GM19452 (cell line): ENCODE measurements around the gene UTF1.
"Not testable (repeated sequence)": the region's sequence is repeated elsewhere in the genome, so short reads cannot be mapped to it uniquely, and the experiment has no call there.

ENCODE experiments used
- ATAC-seq: cut with Tn5 transposase; IDR thresholded peaks from one replicate; pipeline ENCODE4 v1.9.1; 2021; ENCODE audit not compliant: unreplicated experiment

Gene UTF1

DNA sequence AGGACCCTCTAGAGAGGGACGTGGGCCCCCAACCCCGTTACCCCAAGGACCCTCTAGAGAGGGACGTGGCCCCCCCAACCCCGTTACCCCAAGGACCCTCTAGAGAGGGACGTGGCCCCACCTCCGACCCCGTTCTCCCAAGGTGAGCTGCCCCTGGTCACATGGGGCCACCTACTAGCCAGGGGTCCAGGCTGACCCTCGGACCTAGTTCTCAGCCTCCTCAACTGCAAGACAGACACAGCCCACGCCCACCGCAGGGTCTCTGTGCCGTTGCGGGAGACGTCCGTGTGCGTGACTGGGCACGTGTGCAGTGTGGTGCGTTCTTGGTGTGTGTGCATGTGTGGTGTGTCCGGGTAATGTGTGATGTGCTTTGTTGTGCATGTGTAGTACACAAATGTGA, 21.6 kb upstream of the UTF1 start:
- ATAC-seq, result no peak

DNA sequence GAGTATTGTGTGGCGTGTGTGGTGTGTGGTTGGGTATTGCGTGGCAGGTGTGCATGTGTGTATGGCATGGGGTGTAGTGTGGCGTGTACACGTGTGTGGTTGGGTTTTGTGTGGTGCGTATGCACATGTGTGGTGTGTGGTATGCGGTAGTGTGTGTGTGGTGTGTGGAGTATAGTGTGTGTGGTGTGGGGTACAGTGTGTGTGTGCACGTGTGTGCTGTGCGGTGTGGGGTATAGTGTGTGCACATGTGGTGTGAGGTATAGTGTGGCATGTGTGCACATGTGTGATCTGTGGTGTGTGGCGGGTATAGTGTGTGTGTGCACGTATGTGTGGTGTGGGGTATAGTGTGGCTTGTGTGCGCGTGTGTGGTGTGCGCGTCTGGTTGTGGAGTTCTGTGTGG, 20.9 kb upstream of the UTF1 start:
- ATAC-seq, result no peak

DNA sequence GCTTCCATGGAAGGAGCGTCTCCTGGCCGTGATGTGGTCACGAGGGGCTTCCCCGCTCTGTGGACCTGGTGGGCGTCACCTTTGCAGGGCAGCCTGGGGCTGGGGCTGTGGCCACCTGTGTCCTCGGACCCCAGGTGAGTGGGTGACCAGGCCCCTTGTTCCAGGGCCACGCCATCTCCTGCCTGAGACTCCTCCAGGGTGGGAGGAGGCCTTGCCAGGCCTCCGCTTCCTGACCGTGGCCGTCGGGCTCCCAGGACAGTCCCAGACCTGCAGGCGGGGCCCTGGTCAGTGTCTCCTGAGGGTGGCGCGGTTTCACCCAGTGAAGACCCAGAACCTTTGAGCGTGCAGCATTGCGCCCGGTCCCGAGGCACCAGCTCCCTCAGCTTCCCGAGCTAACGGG, 20.4 kb upstream of the UTF1 start:
- no peak for ATAC-seq

DNA sequence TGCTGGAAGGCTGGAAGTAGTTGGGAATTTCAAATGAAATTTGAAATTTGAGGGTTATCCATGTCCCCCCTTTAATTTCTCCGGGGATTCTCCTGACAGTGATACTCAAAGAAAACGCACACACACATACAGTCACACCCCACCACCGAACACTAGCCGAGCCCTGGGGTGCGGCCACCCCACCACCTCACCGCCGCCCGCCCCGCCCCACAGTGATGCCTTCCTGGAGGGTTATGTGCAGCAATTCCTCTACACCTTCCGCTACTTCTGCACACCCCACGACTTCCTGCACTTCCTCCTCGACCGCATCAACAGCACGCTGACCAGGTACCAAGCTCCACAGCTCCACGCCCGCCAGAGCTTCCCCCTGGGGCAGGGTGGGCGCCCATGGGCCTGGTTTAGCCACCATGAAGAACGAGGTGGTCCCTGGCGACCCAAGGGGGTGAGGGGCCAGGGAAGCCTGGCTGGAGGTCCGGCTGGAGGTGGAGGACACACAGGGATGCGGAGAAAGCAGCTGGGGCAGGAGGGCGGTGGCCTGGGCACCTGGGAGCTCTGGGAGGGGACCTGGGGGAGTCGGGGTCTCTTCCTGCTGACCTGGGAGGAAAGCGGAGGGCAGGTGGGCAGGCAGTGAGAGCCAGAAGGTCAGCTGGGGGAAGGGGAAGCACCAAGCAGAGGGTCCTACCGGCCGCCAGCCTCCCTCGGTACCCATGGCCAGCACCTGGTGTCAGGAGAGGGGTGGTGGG, 19.4 kb upstream of the UTF1 start:
- no peak for ATAC-seq

DNA sequence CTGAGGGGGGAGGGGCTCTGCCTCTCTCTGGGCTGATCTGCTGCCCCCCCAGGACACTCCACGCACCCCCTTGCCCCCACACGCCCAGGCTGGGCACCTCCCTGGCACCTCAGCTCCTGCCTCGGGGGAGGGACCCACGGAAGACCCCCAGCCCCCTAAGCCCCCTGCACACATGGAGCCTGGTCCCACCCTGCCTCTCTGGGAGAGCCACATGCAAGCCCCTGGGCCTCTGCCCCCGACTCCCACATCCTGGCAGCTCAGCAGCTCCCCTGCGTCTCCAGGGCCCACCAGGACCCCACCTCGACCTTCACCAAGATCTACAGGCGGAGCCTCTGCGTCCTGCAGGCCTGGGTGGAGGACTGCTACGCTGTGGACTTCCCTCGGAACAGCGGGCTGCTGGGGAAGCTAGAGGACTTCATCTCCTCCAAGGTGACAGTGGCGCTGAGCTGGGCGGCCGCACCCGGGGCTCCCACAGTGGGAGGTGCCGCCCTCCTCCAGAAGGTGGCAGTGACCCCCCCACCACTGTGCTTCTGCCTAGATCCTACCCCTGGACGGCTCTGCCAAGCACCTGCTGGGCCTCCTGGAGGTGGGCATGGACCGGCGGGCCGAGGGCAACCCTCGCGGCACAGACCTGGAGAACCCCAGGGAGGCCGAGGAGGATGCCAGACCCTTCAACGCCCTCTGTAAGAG, 18.7 kb upstream of the UTF1 start:
- ATAC-seq, result no peak

DNA sequence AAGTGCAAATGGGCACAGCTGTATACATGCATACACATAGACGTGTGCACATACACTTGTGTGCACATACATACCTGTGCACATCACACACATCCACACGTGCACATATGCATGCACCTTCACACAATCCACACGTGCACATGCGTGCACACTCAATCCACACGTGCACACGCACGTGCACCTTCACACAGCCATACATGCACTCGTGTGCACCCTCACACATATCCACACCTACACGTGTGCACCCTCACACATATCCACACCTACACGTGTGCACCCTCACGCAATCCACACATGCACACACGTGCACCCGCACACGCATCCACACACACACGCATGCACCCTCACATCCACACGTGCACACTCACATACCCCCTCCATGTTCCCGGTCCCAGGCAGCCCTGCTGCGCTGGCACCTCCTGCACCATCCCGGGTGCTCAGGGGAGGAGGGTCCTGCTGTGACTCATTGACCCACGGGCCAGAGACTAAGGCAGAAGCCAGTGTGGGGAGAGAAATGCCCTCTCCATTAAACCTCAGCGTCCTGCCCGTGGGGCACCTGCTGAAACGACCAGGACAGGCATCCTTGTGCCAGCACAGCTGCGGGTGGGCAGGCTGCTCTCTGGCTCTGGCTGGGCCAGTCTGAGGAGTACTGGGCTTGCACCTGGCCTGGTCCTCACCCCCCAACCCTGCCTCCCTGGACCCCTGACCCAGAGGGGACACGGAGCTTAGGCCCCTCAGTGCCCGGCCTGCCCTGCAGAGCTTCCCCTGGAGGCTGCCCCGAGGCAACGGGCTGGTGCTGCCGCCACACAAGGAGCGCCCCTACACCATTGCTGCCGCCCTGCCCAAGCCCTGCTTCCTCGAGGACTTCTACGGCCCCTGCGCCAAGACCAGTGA, 17.8 kb upstream of the UTF1 start:
- no peak for ATAC-seq

DNA sequence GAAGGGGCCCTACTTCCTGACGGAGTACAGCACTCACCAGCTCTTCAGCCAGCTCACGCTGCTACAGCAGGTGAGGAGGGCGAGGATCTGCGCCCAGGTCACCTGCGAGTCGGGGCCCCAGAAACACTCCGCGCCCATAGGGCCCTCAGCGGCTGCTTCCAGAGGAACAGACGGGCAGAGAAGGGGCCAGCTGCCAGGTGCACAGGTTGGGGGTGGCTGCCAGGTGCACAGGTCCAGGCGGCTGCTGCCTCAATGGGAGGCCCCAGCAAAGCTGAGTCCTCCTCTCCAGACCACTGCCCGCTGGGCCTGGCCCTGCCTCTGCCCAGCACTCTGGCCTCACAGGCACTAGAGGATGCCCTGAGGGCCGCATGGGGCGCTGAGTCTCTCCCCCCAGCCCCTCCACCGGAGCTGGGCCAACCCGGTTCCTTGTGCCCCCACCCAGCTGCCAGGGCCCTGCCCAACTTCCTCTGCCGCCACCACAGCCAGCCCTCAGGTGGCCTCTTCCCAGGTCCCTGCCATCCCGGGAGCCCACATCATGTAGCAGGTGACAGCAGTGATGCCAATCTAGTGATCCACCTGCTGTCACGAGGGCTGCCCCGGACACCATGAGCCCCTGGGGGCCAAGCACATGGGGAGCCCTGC, 17.0 kb upstream of the UTF1 start:
- ATAC-seq, result no peak

DNA sequence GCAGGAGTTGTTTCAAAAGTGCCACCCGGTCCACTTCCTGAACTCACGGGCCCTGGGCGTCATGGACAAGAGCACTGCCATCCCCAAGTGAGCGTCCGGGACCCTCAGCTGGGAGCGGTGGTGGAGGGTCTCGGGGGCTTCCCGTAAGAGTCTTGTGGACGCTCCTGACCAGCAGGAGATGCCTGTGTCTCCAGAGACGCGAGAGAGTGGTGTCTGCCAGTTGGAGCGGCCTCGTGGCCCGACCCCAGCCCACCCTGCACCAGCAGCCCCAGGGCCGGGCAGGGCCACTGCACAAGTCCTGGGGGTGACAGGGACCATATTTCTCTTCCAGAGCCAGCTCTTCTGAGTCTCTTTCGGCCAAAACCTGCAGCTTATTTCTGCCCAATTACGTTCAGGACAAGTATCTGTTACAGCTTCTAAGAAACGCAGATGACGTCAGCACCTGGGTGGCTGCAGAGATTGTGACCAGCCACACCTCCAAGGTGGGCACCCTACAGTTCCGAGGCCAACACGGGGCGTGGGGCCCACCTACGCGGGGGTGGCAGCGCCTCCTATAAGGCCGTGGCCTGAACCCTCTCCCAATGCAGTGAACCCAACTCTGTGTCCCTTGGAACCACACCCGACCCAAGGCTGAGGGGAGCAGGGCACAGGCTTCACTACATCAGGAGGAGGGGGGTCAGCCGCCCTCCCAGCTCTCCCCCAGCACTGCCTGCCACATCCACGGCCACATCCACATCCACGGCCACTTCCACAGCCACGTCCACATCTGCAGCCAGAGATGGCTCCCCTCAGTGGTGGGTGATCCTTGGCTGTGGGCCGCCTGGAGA, 16.2 kb upstream of the UTF1 start:
- ATAC-seq, result no peak

DNA sequence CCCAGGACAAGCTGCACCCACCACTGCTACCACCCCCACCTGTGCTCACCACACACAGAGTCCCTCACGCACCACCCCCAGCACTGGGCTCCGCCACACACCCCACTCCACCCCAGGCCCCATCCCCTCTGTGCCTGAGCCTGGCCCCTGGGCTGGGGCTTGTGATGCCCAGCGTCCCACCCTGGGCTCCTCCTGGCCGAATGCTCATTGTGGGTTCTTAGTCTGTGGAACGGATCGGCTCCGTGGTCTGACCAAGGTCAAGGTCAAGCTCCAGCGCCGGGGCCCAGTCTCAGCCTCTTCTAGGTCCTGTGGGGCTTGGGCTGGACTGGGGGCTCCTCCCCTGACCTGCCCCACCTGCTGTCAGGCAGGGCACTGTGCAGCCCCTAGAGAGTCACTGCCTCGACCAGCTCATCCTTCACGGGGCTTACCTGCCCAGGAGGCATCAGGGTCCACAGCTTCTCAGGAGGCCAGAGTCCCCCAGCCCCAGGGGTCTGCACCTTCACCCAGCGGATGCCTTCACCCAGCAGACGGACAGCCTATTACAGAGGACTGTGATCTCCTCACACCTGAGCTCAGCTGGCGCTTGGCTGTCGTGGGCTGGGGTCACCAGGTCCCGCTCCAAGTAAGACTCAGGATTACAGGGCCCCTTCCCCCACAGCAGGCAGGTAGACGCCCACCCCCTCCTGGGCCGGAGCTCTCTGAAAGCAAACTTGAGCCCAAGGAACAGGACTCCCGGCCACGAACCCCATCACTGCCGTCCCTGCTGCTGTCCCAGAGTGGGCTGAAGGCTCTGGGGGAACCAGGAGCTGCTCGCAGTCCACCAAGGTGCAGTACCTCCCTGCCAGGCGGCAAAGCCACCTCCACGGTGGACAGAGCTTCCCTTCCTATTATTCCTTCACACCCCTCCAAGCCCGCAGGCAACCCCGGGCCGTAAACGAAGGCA, 15.3 kb upstream of the UTF1 start:
- ATAC-seq, result no peak

DNA sequence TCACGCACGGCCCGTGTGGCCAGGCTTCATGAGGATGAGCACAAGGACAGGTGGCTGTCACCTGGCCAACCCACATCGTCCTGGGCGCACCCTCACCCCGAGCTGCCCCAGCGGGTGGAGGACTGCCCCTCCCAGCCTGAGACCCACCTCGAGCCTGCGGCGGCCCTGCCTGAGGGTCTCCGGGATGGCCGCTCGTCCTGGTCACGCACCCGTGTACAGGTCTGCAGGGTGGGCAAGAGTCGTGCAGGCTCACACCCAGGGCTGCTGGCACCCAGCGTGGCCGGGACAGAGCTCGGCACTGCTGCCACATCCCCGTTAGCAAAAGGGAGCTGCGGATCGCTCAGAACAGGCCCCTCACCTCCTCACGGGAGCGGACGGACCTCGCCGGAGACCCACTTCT, 14.4 kb upstream of the UTF1 start:
- no peak for ATAC-seq

DNA sequence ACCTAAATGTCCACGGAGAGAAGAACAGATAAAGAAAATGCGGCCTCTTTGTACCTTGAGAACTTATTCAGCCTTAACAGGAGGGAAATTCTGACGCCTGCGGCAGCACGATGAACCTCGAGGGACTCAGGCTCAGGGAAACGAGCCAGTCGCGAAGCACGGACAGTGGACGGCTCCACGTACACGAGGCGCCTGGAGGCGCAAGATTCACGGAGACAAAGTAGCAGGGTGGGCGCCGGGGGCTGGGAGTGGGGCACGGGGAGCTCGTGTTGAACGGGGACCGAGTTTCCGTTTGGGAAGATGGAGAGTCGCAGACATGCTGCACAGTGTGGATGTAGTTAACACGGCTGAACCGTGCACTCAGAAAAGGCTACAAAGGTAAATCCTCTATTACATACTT, 13.2 kb upstream of the UTF1 start:
- no peak for ATAC-seq

DNA sequence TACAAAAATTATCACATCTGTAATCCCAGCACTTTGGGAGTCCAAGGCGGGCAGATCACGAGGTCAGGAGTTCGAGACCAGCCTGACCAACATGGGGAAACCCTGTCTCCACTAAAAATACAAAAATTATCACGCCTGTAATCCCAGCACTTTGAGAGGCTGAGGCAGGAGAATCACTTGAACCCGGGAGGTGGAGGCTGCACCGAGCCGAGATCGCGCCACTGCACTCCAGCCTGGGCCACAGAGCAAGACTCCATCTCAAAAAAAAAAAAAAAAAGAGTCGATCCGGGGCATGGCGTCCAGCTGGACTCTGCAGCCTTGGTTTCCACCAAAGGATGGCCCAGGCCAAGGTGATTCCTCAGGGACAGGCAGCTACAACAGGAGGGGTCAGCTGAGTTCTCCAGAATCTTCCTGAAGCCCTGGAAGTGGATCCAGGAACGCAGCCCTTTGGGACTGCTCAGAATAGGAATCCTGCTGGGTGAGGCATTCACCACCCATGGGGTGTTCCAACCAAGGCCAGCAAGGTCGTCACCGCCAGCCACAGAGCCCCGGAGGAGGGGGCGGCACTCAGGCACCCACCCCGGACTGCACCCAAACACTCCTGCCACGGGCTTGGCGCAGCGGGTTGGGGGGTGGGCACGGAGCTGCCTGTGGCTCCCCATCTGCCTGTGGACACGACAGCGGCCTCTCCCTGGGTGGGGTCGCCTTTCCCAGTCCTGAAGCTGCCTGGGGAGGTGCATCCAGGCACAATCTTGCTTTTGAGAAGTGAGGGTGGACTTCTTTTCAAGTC, 12.0 kb upstream of the UTF1 start:
- no peak for ATAC-seq

DNA sequence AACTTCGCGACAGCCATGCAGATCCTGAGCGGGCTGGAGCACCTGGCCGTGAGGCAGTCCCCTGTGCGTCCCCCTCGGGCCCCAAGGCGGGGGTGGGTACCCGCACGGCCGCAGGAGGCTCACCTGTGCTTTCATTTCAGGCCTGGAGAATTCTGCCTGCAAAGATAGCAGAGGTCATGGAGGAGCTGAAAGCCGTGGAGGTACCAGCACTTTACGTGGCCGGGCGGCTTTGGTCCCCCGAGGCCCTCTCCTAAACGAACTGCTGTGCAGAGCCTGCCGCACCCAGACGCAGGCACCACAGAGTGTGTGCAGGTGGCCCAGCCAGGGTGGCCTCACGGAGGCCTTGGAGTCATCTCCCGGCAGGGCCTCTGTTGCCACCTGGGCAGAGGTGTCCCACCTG, 11.1 kb upstream of the UTF1 start:
- ATAC-seq, result no peak

DNA sequence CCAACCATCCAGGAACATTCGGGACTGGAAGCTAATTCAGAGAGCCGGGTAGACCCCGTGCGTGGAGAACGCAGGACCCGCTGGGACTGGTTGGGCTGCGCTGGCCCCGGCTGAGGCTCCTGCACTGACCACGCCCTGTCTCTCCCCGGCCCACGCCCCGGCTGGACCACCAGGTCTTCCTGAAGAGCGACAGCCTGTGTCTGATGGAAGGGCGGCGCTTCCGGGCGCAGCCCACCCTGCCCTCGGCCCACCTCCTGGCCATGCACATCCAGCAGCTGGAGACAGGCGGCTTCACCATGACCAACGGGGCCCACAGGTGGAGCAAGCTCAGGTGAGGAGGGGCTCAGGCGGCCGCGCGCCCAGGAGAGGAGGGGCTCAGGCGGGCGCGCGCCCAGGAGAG, 10.2 kb upstream of the UTF1 start:
- no peak for ATAC-seq

DNA sequence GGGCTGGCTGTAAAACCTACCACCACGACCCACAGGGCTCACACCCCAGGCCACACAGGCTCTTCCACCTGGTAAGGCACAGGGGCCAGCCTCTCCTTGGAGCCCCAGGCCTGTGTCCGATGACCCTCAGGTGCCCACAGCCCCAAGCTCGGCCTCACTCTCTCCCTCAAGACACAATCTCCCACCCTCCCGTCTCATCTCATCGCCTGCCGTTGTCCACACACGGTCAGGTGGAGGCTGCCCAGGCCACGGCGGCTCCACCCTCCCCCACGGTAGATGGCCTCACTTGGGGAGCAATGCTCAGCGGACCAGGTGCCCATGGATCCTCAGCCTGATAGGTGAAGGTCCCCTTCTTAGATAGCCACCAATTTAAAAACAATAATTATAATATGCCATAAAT, 8.7 kb upstream of the UTF1 start:
- ATAC-seq, result no peak

DNA sequence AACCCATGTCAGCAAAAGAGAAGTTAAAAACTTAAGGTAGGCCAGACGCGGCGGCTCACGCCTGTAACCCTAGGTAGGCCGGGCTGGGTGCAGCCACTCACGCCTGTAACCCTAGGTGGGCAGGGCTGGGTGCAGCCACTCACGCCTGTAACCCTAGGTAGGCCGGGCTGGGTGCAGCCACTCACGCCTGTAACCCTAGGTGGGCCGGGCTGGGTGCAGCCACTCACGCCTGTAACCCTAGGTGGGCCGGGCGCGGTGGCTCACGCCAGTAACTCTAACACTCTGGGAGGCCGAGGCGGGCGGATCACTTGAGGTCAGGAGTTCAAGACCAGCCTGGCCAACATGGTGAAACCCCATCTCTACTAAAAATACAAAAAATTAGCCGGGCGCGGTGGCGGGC, 8.3 kb upstream of the UTF1 start:
- not testable (repeated sequence) for ATAC-seq

DNA sequence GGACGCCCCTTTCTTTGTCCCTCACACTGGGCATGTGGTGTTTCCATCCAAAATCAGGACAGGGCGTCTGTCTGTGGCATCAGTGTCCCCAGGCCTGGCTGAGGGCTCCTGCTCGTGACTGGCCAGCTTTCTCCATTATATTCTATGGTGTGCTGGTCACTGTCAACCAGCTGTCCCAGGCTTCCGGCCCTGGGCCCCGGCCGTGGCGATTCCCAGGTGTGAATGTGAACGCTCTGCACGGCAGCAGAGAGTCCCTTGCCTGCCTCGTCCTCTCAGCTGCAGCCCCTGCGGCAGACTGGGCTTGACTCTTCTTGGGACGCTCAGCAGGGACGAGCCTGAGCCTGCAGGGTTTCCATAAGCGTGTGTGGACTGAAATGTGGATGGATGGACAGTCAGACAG, 5.9 kb upstream of the UTF1 start:
- ATAC-seq, result no peak

DNA sequence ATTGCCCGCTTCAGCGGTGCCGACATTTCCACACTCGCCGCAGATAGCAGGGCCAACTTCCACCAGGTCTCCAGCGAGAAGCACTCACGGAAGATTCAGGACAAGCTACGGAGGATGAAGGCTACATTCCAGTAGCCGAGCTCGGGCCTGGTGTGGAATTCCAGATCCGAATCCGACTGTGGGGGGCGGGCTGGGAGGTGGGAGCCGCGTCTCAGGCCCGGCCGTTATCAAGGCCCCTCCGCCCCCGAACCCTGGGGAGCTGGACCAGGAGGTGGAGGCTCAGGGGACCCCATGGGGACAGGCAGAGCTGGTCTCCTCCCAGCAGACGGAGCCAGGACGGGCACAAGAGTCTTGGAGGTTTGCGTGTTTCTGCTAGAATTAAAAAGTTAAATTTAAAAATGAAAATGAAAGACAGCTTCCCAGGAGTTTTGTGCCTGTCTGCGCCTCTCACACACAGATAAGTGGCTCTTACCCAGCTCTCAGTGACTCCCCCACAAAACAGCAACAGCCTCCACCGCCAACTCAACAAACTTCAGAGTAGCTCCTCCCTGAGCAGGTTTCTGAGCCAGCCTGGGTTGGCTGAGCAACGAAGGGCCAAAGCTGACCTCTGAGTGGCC, 5.2 kb upstream of the UTF1 start:
- no peak for ATAC-seq
